Hematopoietic multipotent progenitor cell (in vitro differentiated cells): Measurements from ENCODE around the gene ZBBX. TPM values are rescaled to one million over a fixed set of nuclear protein-coding genes. Genes with fewer than 3 reads are reported as not detected.

ENCODE experiments used
- total RNA-seq: library from RNA; depleted of rRNA; stranded (reverse); fragments of >200 nt; gene quantifications from one replicate; pipeline ENCODE4 v1.2.3, GENCODE V29; 2012

The ZBBX gene
- total RNA-seq, 1 donor: under 0.01 TPM

Other genes with a start within 250 kb of the ZBBX start
- gene SERPINI2, start 93.7 kb upstream of the ZBBX start, total RNA-seq: 1.6 TPM